GM23248 (cell line): ENCODE measurements around the gene RSPH1.

Experiments
- EZH2 ChIP-seq: fragments of 200-600 bp; sonication (generic); IDR thresholded peaks from 2 replicates; pipeline ENCODE4 v1.6.1; 2018; ENCODE audit warnings: antibody characterized with exemption, mild to moderate bottlenecking; ENCODE audit not compliant: insufficient read depth, poor library complexity, severe bottlenecking
- EZH2phosphoT487 ChIP-seq: fragments of 200-600 bp; sonication (generic); IDR thresholded peaks from 2 replicates; pipeline ENCODE4 v1.6.1; 2018; ENCODE audit warnings: antibody characterized with exemption, moderate library complexity, mild to moderate bottlenecking, low read depth; ENCODE audit not compliant: insufficient read depth

- TF ChIP-seq EZH2 (no peak), EZH2phosphoT487 (no peak)
These were observed 44.4 kb upstream of the RSPH1 start for GRCh38 chr21:42540396-42540795.
